ENCODE data around the gene CREB3L2. TPM values are rescaled to one million over a fixed set of nuclear protein-coding genes. Genes with fewer than 3 reads are reported as not detected.

Gene CREB3L2
- total and polyA plus RNA-seq, 2 of the 13 experiments (the other 11 are each of a cell fraction or from before 2014, with no cell fraction given), result 22.1 to 41.1 TPM

DNA sequence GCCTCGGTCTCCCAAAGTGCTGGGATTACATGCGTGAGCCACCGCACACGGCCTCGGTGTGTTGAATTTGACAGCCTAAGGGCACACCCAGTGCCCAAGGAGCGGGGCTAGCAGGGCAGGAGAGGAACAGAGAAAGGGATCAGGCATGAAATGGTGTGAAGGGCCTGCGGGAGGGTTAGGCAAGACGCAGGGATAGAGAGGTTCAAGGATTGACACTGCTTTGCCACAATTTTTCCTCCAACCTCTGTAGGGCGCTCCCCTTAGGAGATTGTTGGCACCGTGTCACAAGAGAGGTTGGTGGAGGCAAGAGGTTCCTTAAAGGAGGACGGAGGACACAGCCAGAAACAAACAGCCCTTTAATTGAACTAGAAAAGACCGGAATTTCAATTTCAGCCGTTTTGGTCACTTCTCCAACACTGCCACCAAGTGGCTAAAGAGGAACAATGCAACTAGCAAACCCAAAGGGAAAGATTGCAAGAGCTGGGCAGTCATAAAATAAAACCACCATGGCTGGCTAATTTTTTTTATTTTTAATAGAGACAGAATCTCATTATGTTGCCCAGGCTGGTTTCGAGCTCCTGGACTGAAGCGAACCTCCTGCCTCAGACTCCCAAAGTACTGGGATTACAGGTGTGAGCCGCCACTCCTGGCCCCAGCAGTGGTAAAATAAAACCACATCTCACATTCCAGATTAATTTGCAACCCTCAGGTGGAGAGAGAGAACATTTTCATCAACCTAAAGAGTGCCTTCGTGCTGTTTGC is 6.9 kb upstream of the CREB3L2 start (continued):
- TF ChIP-seq, protein P1, sequence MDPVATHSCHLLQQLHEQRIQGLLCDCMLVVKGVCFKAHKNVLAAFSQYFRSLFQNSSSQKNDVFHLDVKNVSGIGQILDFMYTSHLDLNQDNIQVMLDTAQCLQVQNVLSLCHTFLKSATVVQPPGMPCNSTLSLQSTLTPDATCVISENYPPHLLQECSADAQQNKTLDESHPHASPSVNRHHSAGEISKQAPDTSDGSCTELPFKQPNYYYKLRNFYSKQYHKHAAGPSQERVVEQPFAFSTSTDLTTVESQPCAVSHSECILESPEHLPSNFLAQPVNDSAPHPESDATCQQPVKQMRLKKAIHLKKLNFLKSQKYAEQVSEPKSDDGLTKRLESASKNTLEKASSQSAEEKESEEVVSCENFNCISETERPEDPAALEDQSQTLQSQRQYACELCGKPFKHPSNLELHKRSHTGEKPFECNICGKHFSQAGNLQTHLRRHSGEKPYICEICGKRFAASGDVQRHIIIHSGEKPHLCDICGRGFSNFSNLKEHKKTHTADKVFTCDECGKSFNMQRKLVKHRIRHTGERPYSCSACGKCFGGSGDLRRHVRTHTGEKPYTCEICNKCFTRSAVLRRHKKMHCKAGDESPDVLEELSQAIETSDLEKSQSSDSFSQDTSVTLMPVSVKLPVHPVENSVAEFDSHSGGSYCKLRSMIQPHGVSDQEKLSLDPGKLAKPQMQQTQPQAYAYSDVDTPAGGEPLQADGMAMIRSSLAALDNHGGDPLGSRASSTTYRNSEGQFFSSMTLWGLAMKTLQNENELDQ (CRISPR knock-in tag; IDR thresholded peaks at IDR 0.05; ENCODE audit: borderline replicate concordance), result peak; percentile 50; the same call in 1 of the 2 replicates
- 0 out of 2 replicates have a peak, but pooled peaks have one; percentile 44 for TF ChIP-seq ZNF678 (CRISPR knock-in tag; IDR thresholded peaks at IDR 0.05)
- no peak for TF ChIP-seq POLR2G (IDR thresholded peaks at IDR 0.05; ENCODE audit: low read depth, low read length)
- TF ChIP-seq ETV5 (CRISPR knock-in tag; IDR thresholded peaks at IDR 0.05; ENCODE audit: borderline replicate concordance), result peak; percentile 39; the same call in 1 of the 2 replicates
- 0 out of 2 replicates have a peak, but pooled peaks have one; percentile 45 for TF ChIP-seq ARNTL (CRISPR knock-in tag; IDR thresholded peaks at IDR 0.05)
- peak; percentile 84 for TF ChIP-seq RAD21 (CRISPR knock-in tag; IDR thresholded peaks at IDR 0.05)
- 0 out of 2 replicates have a peak, but pooled peaks have one; percentile 39 for TF ChIP-seq ZNF605 (CRISPR knock-in tag; IDR thresholded peaks at IDR 0.05)
- TF ChIP-seq ZNF205 (CRISPR knock-in tag; IDR thresholded peaks at IDR 0.05), result peak; percentile 53; the same call in 1 of the 2 replicates
- TF ChIP-seq NR2F1 (CRISPR knock-in tag; IDR thresholded peaks at IDR 0.05), result no peak
- TF ChIP-seq NFKBIZ (CRISPR knock-in tag; IDR thresholded peaks at IDR 0.05), result no peak
- no peak for TF ChIP-seq ZNF432 (CRISPR knock-in tag; IDR thresholded peaks at IDR 0.05; ENCODE audit: borderline replicate concordance)
- TF ChIP-seq, protein P2, sequence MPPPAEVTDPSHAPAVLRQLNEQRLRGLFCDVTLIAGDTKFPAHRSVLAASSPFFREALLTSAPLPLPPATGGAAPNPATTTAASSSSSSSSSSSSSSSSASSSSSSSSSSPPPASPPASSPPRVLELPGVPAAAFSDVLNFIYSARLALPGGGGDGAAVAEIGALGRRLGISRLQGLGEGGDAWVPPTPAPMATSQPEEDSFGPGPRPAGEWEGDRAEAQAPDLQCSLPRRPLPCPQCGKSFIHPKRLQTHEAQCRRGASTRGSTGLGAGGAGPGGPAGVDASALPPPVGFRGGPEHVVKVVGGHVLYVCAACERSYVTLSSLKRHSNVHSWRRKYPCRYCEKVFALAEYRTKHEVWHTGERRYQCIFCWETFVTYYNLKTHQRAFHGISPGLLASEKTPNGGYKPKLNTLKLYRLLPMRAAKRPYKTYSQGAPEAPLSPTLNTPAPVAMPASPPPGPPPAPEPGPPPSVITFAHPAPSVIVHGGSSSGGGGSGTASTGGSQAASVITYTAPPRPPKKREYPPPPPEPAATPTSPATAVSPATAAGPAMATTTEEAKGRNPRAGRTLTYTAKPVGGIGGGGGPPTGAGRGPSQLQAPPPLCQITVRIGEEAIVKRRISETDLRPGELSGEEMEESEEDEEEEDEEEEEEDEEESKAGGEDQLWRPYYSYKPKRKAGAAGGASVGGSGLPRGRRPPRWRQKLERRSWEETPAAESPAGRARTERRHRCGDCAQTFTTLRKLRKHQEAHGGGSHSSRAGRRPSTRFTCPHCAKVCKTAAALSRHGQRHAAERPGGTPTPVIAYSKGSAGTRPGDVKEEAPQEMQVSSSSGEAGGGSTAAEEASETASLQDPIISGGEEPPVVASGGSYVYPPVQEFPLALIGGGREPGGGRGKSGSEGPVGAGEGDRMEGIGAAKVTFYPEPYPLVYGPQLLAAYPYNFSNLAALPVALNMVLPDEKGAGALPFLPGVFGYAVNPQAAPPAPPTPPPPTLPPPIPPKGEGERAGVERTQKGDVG (CRISPR knock-in tag; IDR thresholded peaks at IDR 0.05; ENCODE audit: borderline replicate concordance), result 0 out of 2 replicates have a peak, but pooled peaks have one; percentile 45
- TF ChIP-seq, protein P3, sequence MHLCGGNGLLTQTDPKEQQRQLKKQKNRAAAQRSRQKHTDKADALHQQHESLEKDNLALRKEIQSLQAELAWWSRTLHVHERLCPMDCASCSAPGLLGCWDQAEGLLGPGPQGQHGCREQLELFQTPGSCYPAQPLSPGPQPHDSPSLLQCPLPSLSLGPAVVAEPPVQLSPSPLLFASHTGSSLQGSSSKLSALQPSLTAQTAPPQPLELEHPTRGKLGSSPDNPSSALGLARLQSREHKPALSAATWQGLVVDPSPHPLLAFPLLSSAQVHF (CRISPR knock-in tag; IDR thresholded peaks at IDR 0.05), result no peak
- no peak for TF ChIP-seq ZNF737 (CRISPR knock-in tag; IDR thresholded peaks at IDR 0.05; ENCODE audit: borderline replicate concordance)
- TF ChIP-seq HMG20A (CRISPR knock-in tag; IDR thresholded peaks at IDR 0.05; ENCODE audit: borderline replicate concordance), result no peak
